T-cell (primary cell): Measurements from ENCODE around the gene PERM1. TPM values are rescaled to one million over a fixed set of nuclear protein-coding genes. Genes with fewer than 3 reads are reported as not detected.
"Not testable (repeated sequence)": the region's sequence is repeated elsewhere in the genome, so short reads cannot be mapped to it uniquely, and the experiment has no call there.

Experiments
- ATAC-seq, 4 experiments: fragments of 200-7000 bp in 3 of 4; fragments of 150-1000 bp in 1 of 4; cut with Tn5 transposase; replicated peaks in 1 of 4; 1 replicate in 3 of 4; 2 replicates in 1 of 4; pipeline ENCODE4 v1.10.0; 2021; ENCODE audit warnings: moderate library complexity in 3 of 4, mild to moderate bottlenecking in 2 of 4, moderate number of reproducible peaks in 1 of 4
- CTCF ChIA-PET, 2 donors: fragments of 300-600 bp; sonication (Branson Sonifier 250); formaldehyde crosslinking; loops; one replicate each; lab custom pipeline; 2022; ENCODE audit warnings: antibody characterized with exemption in 2 of 2; lab: Charles Lee
- POLR2A ChIA-PET, 2 donors: fragments of 300-600 bp; sonication (Branson Sonifier 250); formaldehyde crosslinking; loops; one replicate each; lab custom pipeline; 2022; ENCODE audit warnings: antibody characterized with exemption in 2 of 2; lab: Charles Lee
- DNase-seq, 35 experiments: peaks; one replicate each; pipeline versions ENCODE4 v3.0.0 to v3.0.0-alpha.2; 2013 to 2023
- H3K27ac ChIP-seq: one replicate; pipeline ENCODE4 v1.5.1; 2013; ENCODE audit warnings: low read length
- H3K27me3 ChIP-seq, 2 experiments: replicated peaks in 1 of 2; 1 replicate in 1 of 2; 2 replicates in 1 of 2; pipeline versions ENCODE4 v1.6.1 to v1.7.0; 2013; ENCODE audit warnings: low read length in 1 of 2, mixed read lengths in 1 of 2; ENCODE audit not compliant: control insufficient read depth in 2 of 2, insufficient read depth in 2 of 2; ENCODE audit errors: extremely low read depth in 1 of 2
- H3K36me3 ChIP-seq, 2 donors: 1 replicate in 1 of 2; 2 replicates in 1 of 2; pipeline versions ENCODE4 v1.6.1 to v1.7.0; 2013; ENCODE audit warnings: low read length in 1 of 2; ENCODE audit not compliant: control insufficient read depth in 2 of 2, insufficient read depth in 1 of 2; ENCODE audit errors: extremely low read depth in 1 of 2
- H3K4me1 ChIP-seq, 2 experiments: 1 replicate in 1 of 2; 2 replicates in 1 of 2; pipeline versions ENCODE4 v1.6.1 to v1.7.0; 2013; ENCODE audit warnings: low read length in 2 of 2, mixed read lengths in 1 of 2; ENCODE audit not compliant: insufficient read depth in 2 of 2, control insufficient read depth in 1 of 2; ENCODE audit errors: extremely low read depth in 1 of 2
- H3K4me3 ChIP-seq, 2 donors: 1 replicate in 1 of 2; 2 replicates in 1 of 2; pipeline versions ENCODE4 v1.5.1 to v1.7.0; 2013; ENCODE audit warnings: mild to moderate bottlenecking in 2 of 2, low read length in 1 of 2, moderate library complexity in 1 of 2; ENCODE audit not compliant: control insufficient read depth in 1 of 2; ENCODE audit errors: extremely low read depth in 1 of 2
- H3K9me3 ChIP-seq: 2 replicates; pipeline ENCODE4 v1.7.0; 2013
- H3K27ac Mint-ChIP-seq, 2 donors: one replicate each; pipeline ENCODE4 v1.8.0; 2020 to 2021; ENCODE audit warnings: mild to moderate bottlenecking in 2 of 2, mixed read lengths in 2 of 2
- H3K27me3 Mint-ChIP-seq, 2 donors: one replicate each; pipeline ENCODE4 v1.8.0; 2021 to 2022; ENCODE audit warnings: mixed read lengths in 2 of 2
- H3K36me3 Mint-ChIP-seq: one replicate; pipeline ENCODE4 v1.8.0; 2021; ENCODE audit warnings: mixed read lengths
- H3K4me1 Mint-ChIP-seq, 3 donors: one replicate each; pipeline ENCODE4 v1.8.0; 2020 to 2022; ENCODE audit warnings: mixed read lengths in 3 of 3, mild to moderate bottlenecking in 1 of 3
- H3K4me3 Mint-ChIP-seq, 3 donors: one replicate each; pipeline ENCODE4 v1.8.0; 2020 to 2022; ENCODE audit warnings: mild to moderate bottlenecking in 3 of 3, mixed read lengths in 3 of 3, moderate library complexity in 3 of 3
- H3K9me3 Mint-ChIP-seq, 3 donors: one replicate each; pipeline ENCODE4 v1.8.0; 2020 to 2022; ENCODE audit warnings: mixed read lengths in 3 of 3
- WGBS: methylation state at CpG from one replicate; pipeline ENCODE4 v1.1.5; 2013; ENCODE audit warnings: missing lambda C conversion rate; ENCODE audit not compliant: insufficient coverage; 5-methylcytosine and 5-hydroxymethylcytosine counted together
- total RNA-seq, 35 experiments: library from RNA in 6 of 35; stranded (reverse) in 6 of 35; fragments of 120-200 nt in 1 of 35; gene quantifications; one replicate each; pipeline versions ENCODE4 v1.2.1 to v1.2.4 and lab custom pipeline; 2013 to 2026

The PERM1 gene
- total RNA-seq, 5 donors from 2014 or later (not counting 1 experiment from before 2014, with no cell fraction given) = not detected

GRCh38 chr1:988061-988460 lies 6.2 kb upstream of the PERM1 start:
- H3K9me3 Mint-ChIP-seq, H3K27ac ChIP-seq, H3K4me1 ChIP-seq, POLR2A ChIA-PET, H3K4me1 Mint-ChIP-seq, CTCF ChIA-PET, H3K9me3 ChIP-seq, DNase-seq, H3K4me3 ChIP-seq, H3K27ac Mint-ChIP-seq, H3K36me3 ChIP-seq, ATAC-seq, H3K36me3 Mint-ChIP-seq, H3K4me3 Mint-ChIP-seq: not testable (repeated sequence)
- H3K27me3 ChIP-seq = peaks cover 2 to 52% of the 10 kb centered on the region in 2 experiments
- 82% methylated on average over 2 of the region's 5 CpGs for WGBS
- H3K27me3 Mint-ChIP-seq = peaks cover 10 to 46% of the 10 kb centered on the region in 2 donors

- no peak overlapping the region for H3K4me3 Mint-ChIP-seq
- H3K36me3 Mint-ChIP-seq = no peaks in the 10 kb centered on the region
- no peak overlapping the region for H3K27ac Mint-ChIP-seq
- ATAC-seq = no peak
- no peak overlapping the region for H3K4me3 ChIP-seq
- no peaks in the 10 kb centered on the region for H3K9me3 Mint-ChIP-seq
- peaks cover 2 to 52% of the 10 kb centered on the region in 2 experiments for H3K27me3 ChIP-seq
- H3K4me1 Mint-ChIP-seq = no peaks in the 10 kb centered on the region
- ChIA-PET CTCF (interaction anchor here (0.6 to 1.1 kb wide), 2 partner anchors 126 to 519 kb away, joined by 3 to 4 read pairs; no protein-coding TSS in a partner anchor), POLR2A (no interaction called here)
- no peaks in the 10 kb centered on the region for H3K36me3 ChIP-seq
- H3K27ac ChIP-seq = no peak overlapping the region
- peaks cover 0 to 6% of the 10 kb centered on the region in 2 experiments for H3K4me1 ChIP-seq
- H3K9me3 ChIP-seq = no peaks in the 10 kb centered on the region
- DNase-seq = no peak
- whole genome bisulfite sequencing = 83% methylated on average over 9 of the region's 13 CpGs
- H3K27me3 Mint-ChIP-seq = peaks cover 15 to 37% of the 10 kb centered on the region in 2 donors
Observed at GRCh38 chr1:985126-985525, 3.2 kb upstream of the PERM1 start.

GRCh38 chr1:984476-984814 lies 2.6 kb upstream of the PERM1 start:
- Mint-ChIP-seq H3K27me3 (peaks cover 15 to 37% of the 10 kb centered on the region in 2 donors), H3K27ac (no peak overlapping the region), H3K36me3 (no peaks in the 10 kb centered on the region), H3K4me3 (no peak overlapping the region), H3K9me3 (no peaks in the 10 kb centered on the region), H3K4me1 (no peaks in the 10 kb centered on the region)
- H3K4me3 ChIP-seq = no peak overlapping the region
- ChIA-PET POLR2A (no interaction called here), CTCF (interaction anchor here (0.6 to 1.1 kb wide), 5 partner anchors 9 to 520 kb away, joined by 3 to 4 read pairs (median 3); no protein-coding TSS in a partner anchor)
- 7% methylated on average over 2 of the region's 12 CpGs for WGBS
- ATAC-seq (no peak), DNase-seq (no peak)
- no peaks in the 10 kb centered on the region for H3K9me3 ChIP-seq
- no peak overlapping the region for H3K27ac ChIP-seq
- peaks cover 0 to 6% of the 10 kb centered on the region in 2 experiments for H3K4me1 ChIP-seq
- peaks cover 2 to 51% of the 10 kb centered on the region in 2 experiments for H3K27me3 ChIP-seq
- H3K36me3 ChIP-seq = no peaks in the 10 kb centered on the region

- no peak overlapping the region for H3K27ac ChIP-seq
- DNase-seq (peak in 27 of 35 experiments; percentile 27 to 75 (median 52)), ATAC-seq (peak; percentile 73 to 84 (median 78))
- no peaks in the 10 kb centered on the region for H3K9me3 Mint-ChIP-seq
- H3K36me3 Mint-ChIP-seq = no peaks in the 10 kb centered on the region
- WGBS = 10% methylated on average over 22 of the region's 29 CpGs
- no peaks in the 10 kb centered on the region for H3K9me3 ChIP-seq
- peaks cover 12 to 37% of the 10 kb centered on the region in 2 donors for H3K27me3 Mint-ChIP-seq
- ChIA-PET CTCF (interaction anchor here (0.6 to 1.1 kb wide), 4 partner anchors 9 to 520 kb away, joined by 3 to 4 read pairs (median 3); no protein-coding TSS in a partner anchor), POLR2A (no interaction called here)
- no peak overlapping the region for H3K4me3 Mint-ChIP-seq
- peaks cover 0 to 6% of the 10 kb centered on the region in 2 experiments for H3K4me1 ChIP-seq
- no peak overlapping the region for H3K27ac Mint-ChIP-seq
- H3K4me3 ChIP-seq = no peak overlapping the region
- peaks cover 2 to 53% of the 10 kb centered on the region in 2 experiments for H3K27me3 ChIP-seq
- H3K36me3 ChIP-seq = no peaks in the 10 kb centered on the region
- H3K4me1 Mint-ChIP-seq = no peaks in the 10 kb centered on the region
Observed at GRCh38 chr1:983798-984475, 2.0 kb upstream of the PERM1 start.

GRCh38 chr1:982765-983436 lies 1.0 kb upstream of the PERM1 start:
- H3K36me3 ChIP-seq = no peaks in the 10 kb centered on the region
- no peak overlapping the region for H3K4me3 ChIP-seq
- ATAC-seq (no peak), DNase-seq (peak in 1 of 35 experiments; percentile 3)
- H3K9me3 Mint-ChIP-seq = no peaks in the 10 kb centered on the region
- WGBS = 83% methylated on average over 36 of the region's 43 CpGs
- H3K36me3 Mint-ChIP-seq = no peaks in the 10 kb centered on the region
- peaks cover 2 to 61% of the 10 kb centered on the region in 2 experiments for H3K27me3 ChIP-seq
- peaks cover 0 to 3% (median 0%) of the 10 kb centered on the region in 3 donors for H3K4me1 Mint-ChIP-seq
- H3K27me3 Mint-ChIP-seq = peaks cover 8 to 36% of the 10 kb centered on the region in 2 donors
- H3K9me3 ChIP-seq = no peaks in the 10 kb centered on the region
- H3K27ac ChIP-seq = no peak overlapping the region
- no peak overlapping the region for H3K4me3 Mint-ChIP-seq
- H3K4me1 ChIP-seq = peaks cover 0 to 6% of the 10 kb centered on the region in 2 experiments
- H3K27ac Mint-ChIP-seq = no peak overlapping the region
- ChIA-PET CTCF (interaction anchor here (0.5 to 1.2 kb wide), 3 partner anchors 30 to 81 kb away, joined by 3 to 5 read pairs (median 4); partner anchors contain the start of gene ISG15 (in 1 of the 2)), POLR2A (no interaction called here)

GRCh38 chr1:981491-981954 lies 370 bp downstream of the PERM1 start:
- no peak overlapping the region for H3K27ac ChIP-seq
- ChIA-PET CTCF (interaction anchor here in 1 of 2 donors (1.4 kb wide), 1 partner anchor 21 kb away, joined by 4 read pairs; no protein-coding TSS in a partner anchor), POLR2A (no interaction called here)
- peaks cover 2 to 61% of the 10 kb centered on the region in 2 experiments for H3K27me3 ChIP-seq
- Mint-ChIP-seq H3K27me3 (peaks cover 8 to 30% of the 10 kb centered on the region in 2 donors), H3K4me3 (no peak overlapping the region), H3K9me3 (no peaks in the 10 kb centered on the region), H3K27ac (no peak overlapping the region), H3K4me1 (peaks cover 0 to 3% (median 0%) of the 10 kb centered on the region in 3 donors), H3K36me3 (no peaks in the 10 kb centered on the region)
- H3K4me3 ChIP-seq = no peak overlapping the region
- 66% methylated on average over 17 of the region's 21 CpGs for WGBS
- DNase-seq (peak in 1 of 35 experiments; percentile 4), ATAC-seq (no peak)
- H3K4me1 ChIP-seq = peaks cover 0 to 6% of the 10 kb centered on the region in 2 experiments
- no peaks in the 10 kb centered on the region for H3K9me3 ChIP-seq
- H3K36me3 ChIP-seq = no peaks in the 10 kb centered on the region
